Mesodermal cell (in vitro differentiated cells): ENCODE results near the gene FBXO3.

Experiments
- H3K27ac ChIP-seq: 2 replicates; pipeline ENCODE4 v1.7.0; 2013; ENCODE audit warnings: mild to moderate bottlenecking, low read depth, low read length, moderate library complexity; ENCODE audit not compliant: severe bottlenecking
- H3K36me3 ChIP-seq: 2 replicates; pipeline ENCODE4 v1.7.1; 2013; ENCODE audit warnings: mild to moderate bottlenecking, low read length, moderate library complexity; ENCODE audit not compliant: control insufficient read depth, insufficient read depth
- H3K4me1 ChIP-seq: one replicate; pipeline ENCODE4 v1.7.1; 2013; ENCODE audit warnings: mild to moderate bottlenecking, low read length; ENCODE audit not compliant: insufficient read depth, control insufficient read depth, poor library complexity, severe bottlenecking
- H3K4me3 ChIP-seq: 2 replicates; pipeline ENCODE4 v1.7.0; 2013; ENCODE audit warnings: low read length, control low read depth, mild to moderate bottlenecking; ENCODE audit not compliant: insufficient read depth, poor library complexity, severe bottlenecking; ENCODE audit errors: extremely low read depth
- H3K9me3 ChIP-seq: 2 replicates; pipeline ENCODE4 v1.7.1; 2013; ENCODE audit warnings: mild to moderate bottlenecking, low read length, moderate library complexity; ENCODE audit not compliant: control insufficient read depth
- WGBS, 2 experiments: methylation state at CpG; one replicate each; pipeline ENCODE4 v1.1.5; 2013; ENCODE audit warnings: missing lambda C conversion rate in 2 of 2; ENCODE audit not compliant: insufficient coverage in 2 of 2; 5-methylcytosine and 5-hydroxymethylcytosine counted together

FBXO3 gene

GRCh38 chr11:33787076-33787475 lies 12.8 kb upstream of the FBXO3 start:
- WGBS, 2 experiments, result 90% methylated on average over 2 of the region's 2 CpGs; no CpG with 5 or more reads in 1 of the 2 experiments
- H3K4me1 ChIP-seq, result no peaks in the 10 kb centered on the region
- H3K36me3 ChIP-seq, result no peaks in the 10 kb centered on the region
- H3K4me3 ChIP-seq, result no peak overlapping the region
- H3K9me3 ChIP-seq, result no peaks in the 10 kb centered on the region
- no peak overlapping the region for H3K27ac ChIP-seq

DNA sequence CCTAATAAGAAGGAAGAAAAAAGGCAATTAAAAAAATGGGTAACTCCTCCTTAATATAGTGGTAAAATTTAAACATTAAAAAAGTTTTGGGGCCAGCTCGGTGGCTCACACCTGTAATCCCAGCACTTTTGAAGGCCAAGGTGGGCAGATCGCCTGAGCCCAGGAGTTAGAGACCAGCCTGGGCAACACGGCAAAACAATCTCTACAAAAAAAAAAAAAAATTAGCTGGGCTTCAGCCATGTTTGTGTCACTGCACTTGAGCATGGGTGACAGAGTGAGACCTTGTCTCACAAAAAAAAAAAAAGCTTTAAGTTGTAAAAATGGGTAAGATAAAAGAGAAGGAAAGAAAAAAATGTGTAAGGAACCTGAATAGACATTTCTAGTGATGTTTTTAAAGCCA lies 11.3 kb upstream of the FBXO3 start:
- no peaks in the 10 kb centered on the region for H3K36me3 ChIP-seq
- H3K27ac ChIP-seq, result no peak overlapping the region
- H3K9me3 ChIP-seq, result no peaks in the 10 kb centered on the region
- H3K4me3 ChIP-seq, result no peak overlapping the region
- H3K4me1 ChIP-seq, result peaks cover 3% of the 10 kb centered on the region
- no CpG with 5 or more reads among the region's 3 CpGs for WGBS, 2 experiments

DNA sequence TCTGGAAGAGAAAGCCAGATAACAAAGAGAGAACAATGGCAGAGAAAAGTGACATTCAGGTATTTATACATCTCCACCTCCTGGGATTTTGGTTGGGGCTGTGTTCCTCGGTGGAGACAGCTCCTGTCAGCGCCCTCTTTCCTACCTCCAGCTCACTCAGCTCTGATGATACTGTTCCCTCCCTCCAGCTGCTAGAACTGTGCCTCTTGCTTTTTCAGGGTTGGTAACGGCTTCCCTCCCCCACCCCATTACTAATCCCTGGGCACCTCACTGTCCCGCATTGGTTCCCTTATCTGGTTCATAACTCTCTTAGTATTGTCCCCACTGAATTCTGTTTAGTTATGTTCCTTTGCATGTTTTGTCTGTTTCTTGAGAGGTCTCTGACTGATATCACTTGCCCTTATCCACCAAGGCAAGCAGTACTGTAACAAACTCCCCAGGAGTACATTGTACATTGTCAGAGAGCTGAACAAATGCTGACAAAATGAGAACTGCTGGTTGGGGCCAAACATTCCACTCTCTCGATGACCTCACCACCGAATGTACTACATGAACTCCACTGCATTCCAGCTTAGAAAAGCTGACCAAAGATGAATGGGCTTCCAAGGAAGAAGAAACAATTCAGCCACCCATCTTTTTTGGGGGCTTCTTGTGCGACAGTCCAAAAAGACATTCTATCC lies 5.7 kb upstream of the FBXO3 start:
- Histone ChIP-seq H3K4me1 (peaks cover 26% of the 10 kb centered on the region), H3K4me3 (no peak overlapping the region), H3K36me3 (no peaks in the 10 kb centered on the region), H3K9me3 (no peaks in the 10 kb centered on the region), H3K27ac (peak overlapping the region; percentile 60)
- 71 to 85% methylated on average over 3 to 6 of the region's 7 CpGs for WGBS, 2 experiments

GRCh38 chr11:33778675-33779074 lies 4.4 kb upstream of the FBXO3 start:
- Histone ChIP-seq H3K27ac (no peak overlapping the region), H3K9me3 (no peaks in the 10 kb centered on the region), H3K4me3 (no peak overlapping the region), H3K36me3 (no peaks in the 10 kb centered on the region), H3K4me1 (peaks cover 26% of the 10 kb centered on the region)
- WGBS, 2 experiments, result 77 to 85% methylated on average over 3 to 5 of the region's 5 CpGs

DNA sequence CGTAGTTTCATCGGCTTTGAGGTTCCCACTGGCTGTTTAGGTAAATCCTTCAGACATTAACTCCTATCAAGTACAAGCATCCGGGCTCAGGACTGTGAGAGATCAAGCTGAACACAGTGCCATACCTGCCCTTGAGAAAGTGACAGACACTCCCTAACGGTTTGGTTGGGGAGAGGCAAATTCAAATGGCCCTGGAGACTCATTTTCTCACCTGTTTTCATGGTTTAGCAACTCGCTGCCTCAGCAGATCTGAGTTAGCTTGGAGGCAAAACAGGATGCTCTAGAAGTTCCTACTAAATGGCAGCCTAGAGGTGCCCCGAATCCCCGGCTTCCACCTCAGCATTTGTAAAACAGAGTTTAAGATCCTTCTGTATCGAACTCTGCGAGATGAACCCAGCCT lies 3.6 kb upstream of the FBXO3 start:
- H3K9me3 ChIP-seq, result no peaks in the 10 kb centered on the region
- no peak overlapping the region for H3K4me3 ChIP-seq
- 60 to 83% methylated on average over 2 to 7 of the region's 9 CpGs for WGBS, 2 experiments
- peaks cover 26% of the 10 kb centered on the region for H3K4me1 ChIP-seq
- H3K27ac ChIP-seq, result no peak overlapping the region
- H3K36me3 ChIP-seq, result no peaks in the 10 kb centered on the region

- Histone ChIP-seq H3K27ac (no peak overlapping the region), H3K36me3 (no peaks in the 10 kb centered on the region), H3K4me3 (no peak overlapping the region), H3K4me1 (peaks cover 29% of the 10 kb centered on the region), H3K9me3 (no peaks in the 10 kb centered on the region)
- WGBS, 2 experiments, result no CpG with 5 or more reads among the region's 1 CpG
Measured at GRCh38 chr11:33775832-33776470, 1.6 kb upstream of the FBXO3 start.

GRCh38 chr11:33775467-33775807 lies 1.1 kb upstream of the FBXO3 start:
- H3K9me3 ChIP-seq, result no peaks in the 10 kb centered on the region
- H3K27ac ChIP-seq, result no peak overlapping the region
- H3K36me3 ChIP-seq, result no peaks in the 10 kb centered on the region
- H3K4me3 ChIP-seq, result no peak overlapping the region
- H3K4me1 ChIP-seq, result peaks cover 24% of the 10 kb centered on the region
- 96% methylated on average over 4 of the region's 7 CpGs; no CpG with 5 or more reads in 1 of the 2 experiments for WGBS, 2 experiments

- Histone ChIP-seq H3K36me3 (no peaks in the 10 kb centered on the region), H3K9me3 (no peaks in the 10 kb centered on the region), H3K4me1 (peaks cover 20% of the 10 kb centered on the region), H3K4me3 (peak overlapping the region; percentile 82), H3K27ac (no peak overlapping the region)
- WGBS, 2 experiments, result 4 to 7% methylated on average over 13 to 17 of the region's 23 CpGs
Measured at GRCh38 chr11:33774736-33775466, 581 bp upstream of the FBXO3 start.

DNA sequence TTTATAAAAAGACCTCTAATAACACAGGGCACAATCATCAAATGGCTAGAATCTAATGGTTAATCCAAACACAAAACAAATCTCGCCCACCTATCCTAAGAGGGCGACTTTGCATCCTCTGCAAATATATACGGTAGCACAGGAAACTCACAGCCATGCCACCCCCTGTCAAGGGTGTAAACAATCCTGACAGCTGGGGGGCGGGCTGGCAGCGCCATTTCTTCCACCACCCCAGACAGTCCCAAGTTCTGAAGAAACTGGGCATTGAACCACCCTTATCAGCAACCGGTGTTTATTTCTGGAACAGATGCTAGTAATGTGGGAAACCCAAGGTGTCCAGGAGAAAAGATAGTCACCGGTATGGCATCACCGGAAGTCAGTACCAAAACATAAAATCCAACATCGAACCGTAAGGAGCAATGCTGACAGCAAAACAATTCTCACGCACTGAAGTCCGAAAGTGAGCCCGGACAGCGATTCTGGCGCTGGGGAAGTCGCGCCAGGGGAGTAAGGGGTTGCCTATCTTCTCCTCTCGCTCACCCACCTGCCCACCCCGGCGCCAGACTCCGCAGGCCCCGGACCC lies 825 bp downstream of the FBXO3 start:
- Histone ChIP-seq H3K27ac (no peak overlapping the region), H3K4me1 (peaks cover 6% of the 10 kb centered on the region), H3K9me3 (no peaks in the 10 kb centered on the region), H3K36me3 (peaks cover 3% of the 10 kb centered on the region), H3K4me3 (peak overlapping the region; percentile 82)
- WGBS, 2 experiments, result 11 to 15% methylated on average over 13 to 15 of the region's 22 CpGs

GRCh38 chr11:33772870-33773269 lies 1.4 kb downstream of the FBXO3 start:
- H3K4me3 ChIP-seq, result no peak overlapping the region
- 90% methylated on average over 1 of the region's 1 CpG; no CpG with 5 or more reads in 1 of the 2 experiments for WGBS, 2 experiments

More at GRCh38 chr11:33772870-33773269, 1.4 kb downstream of the FBXO3 start:
- peaks cover 8% of the 10 kb centered on the region for H3K36me3 ChIP-seq
- peaks cover 3% of the 10 kb centered on the region for H3K4me1 ChIP-seq
- H3K27ac ChIP-seq, result no peak overlapping the region
- no peaks in the 10 kb centered on the region for H3K9me3 ChIP-seq
